Fibroblast of lung (primary cell): ENCODE results near the gene PGF. TPM values are rescaled to one million over a fixed set of nuclear protein-coding genes. Genes with fewer than 3 reads are reported as not detected.
"Not testable (repeated sequence)": the region's sequence is repeated elsewhere in the genome, so short reads cannot be mapped to it uniquely, and the experiment has no call there.

Source experiments
- DNase-seq, 2 donors: peaks; one replicate each; pipeline versions ENCODE4 v3.0.0 to v3.0.0-alpha.2; 2010; ENCODE audit warnings: low read depth in 2 of 2
- H2AFZ ChIP-seq: 2 replicates; pipeline ENCODE4 v1.5.1; 2012; ENCODE audit warnings: low read length, control low read depth, inconsistent platforms
- H3K27ac ChIP-seq: 2 replicates; pipeline ENCODE4 v1.5.1; 2011; ENCODE audit warnings: low read length, control low read depth; ENCODE audit not compliant: insufficient read depth
- H3K27me3 ChIP-seq: 2 replicates; pipeline ENCODE4 v1.5.1; 2011; ENCODE audit warnings: mild to moderate bottlenecking, low read length; ENCODE audit not compliant: control insufficient read depth, insufficient read depth
- H3K36me3 ChIP-seq: 2 replicates; pipeline ENCODE4 v1.5.1; 2011; ENCODE audit warnings: low read length; ENCODE audit not compliant: control insufficient read depth, insufficient read depth
- H3K4me1 ChIP-seq: 2 replicates; pipeline ENCODE4 v1.5.1; 2011; ENCODE audit warnings: low read length; ENCODE audit not compliant: control insufficient read depth, insufficient read depth; ENCODE audit errors: extremely low read depth
- H3K4me2 ChIP-seq: 2 replicates; pipeline ENCODE4 v1.5.1; 2011; ENCODE audit warnings: low read length, control low read depth; ENCODE audit not compliant: insufficient read depth; ENCODE audit errors: extremely low read depth
- H3K4me3 ChIP-seq, 4 experiments: fragments of 200-600 bp in 1 of 4; sonication (generic) in 1 of 4; replicated peaks in 1 of 4; 2 replicates each; pipeline ENCODE4 v1.5.1; 2011 to 2016; ENCODE audit warnings: low read length in 4 of 4, low read depth in 3 of 4, mild to moderate bottlenecking in 3 of 4, control low read depth in 2 of 4, inconsistent platforms in 1 of 4, mixed read lengths in 1 of 4; ENCODE audit not compliant: insufficient read depth in 1 of 4; ENCODE audit errors: control extremely low read depth in 1 of 4
- H3K79me2 ChIP-seq: 2 replicates; pipeline ENCODE4 v1.5.1; 2012; ENCODE audit warnings: mild to moderate bottlenecking, low read length, inconsistent platforms; ENCODE audit not compliant: control insufficient read depth, insufficient read depth
- H3K9ac ChIP-seq: 2 replicates; pipeline ENCODE4 v1.5.1; 2011; ENCODE audit warnings: mild to moderate bottlenecking, low read length, control low read depth; ENCODE audit not compliant: insufficient read depth
- H3K9me3 ChIP-seq: 2 replicates; pipeline ENCODE4 v1.5.1; 2012; ENCODE audit warnings: low read depth, low read length; ENCODE audit not compliant: control insufficient read depth, insufficient read depth
- H4K20me1 ChIP-seq: 2 replicates; pipeline ENCODE4 v1.5.1; 2011; ENCODE audit warnings: low read length; ENCODE audit not compliant: control insufficient read depth, insufficient read depth; ENCODE audit errors: extremely low read depth
- CTCF ChIP-seq, 2 donors: IDR thresholded peaks in 1 of 2; conservative IDR thresholded peaks in 1 of 2; 1 replicate in 1 of 2; 2 replicates in 1 of 2; pipeline ENCODE4 v1.5.1; 2011 to 2012; ENCODE audit warnings: low read length in 2 of 2, control low read depth in 1 of 2, inconsistent platforms in 1 of 2, low read depth in 1 of 2, mild to moderate bottlenecking in 1 of 2
- EZH2 ChIP-seq: IDR thresholded peaks from 2 replicates; pipeline ENCODE4 v1.5.1; 2012; ENCODE audit warnings: low read length, control low read depth, mild to moderate bottlenecking; ENCODE audit errors: missing control alignments
- polyA plus RNA-seq, 2 donors: library from polyadenylated mRNA; depleted of rRNA in 1 of 2; stranded (reverse) in 1 of 2; unstranded in 1 of 2; fragments of >200 nt; gene quantifications; 2 replicates each; pipeline ENCODE4 v1.2.1, GENCODE V29; 2011 to 2012; ENCODE audit warnings: missing spikeins in 1 of 2
- total RNA-seq: library from RNA; depleted of rRNA; stranded (reverse); fragments of >200 nt; gene quantifications from 2 replicates; pipeline ENCODE4 v1.2.1, GENCODE V29; 2014

Gene PGF
- total and polyA plus RNA-seq, 2 donors (not counting 1 experiment from before 2014, with no cell fraction given): 1.1 to 7.6 TPM

DNA sequence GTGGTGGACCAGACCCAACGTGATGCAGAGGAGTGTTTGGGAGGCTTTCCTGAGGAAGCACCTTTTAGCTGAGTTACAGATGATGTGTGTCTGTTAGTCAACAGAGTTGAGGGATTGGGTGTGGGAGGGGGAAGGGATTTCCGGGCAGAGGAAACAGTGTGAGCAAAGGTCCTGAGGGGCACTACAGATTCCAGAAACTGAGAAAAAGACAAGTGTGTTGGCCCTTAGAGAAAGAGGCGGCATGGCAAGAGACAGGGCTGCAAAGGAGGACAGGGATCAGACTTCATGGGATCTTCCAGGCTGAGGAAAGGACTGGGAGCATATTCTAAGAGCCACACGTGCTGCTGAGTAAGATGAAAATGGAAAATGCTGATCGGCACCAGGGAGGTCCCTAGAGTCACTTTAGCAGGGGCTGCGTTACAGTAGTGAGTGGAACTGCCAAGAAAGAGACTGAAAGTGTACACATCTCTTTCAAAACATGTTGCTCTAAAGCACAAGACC lies 22.9 kb downstream of the PGF start:
- H3K79me2 ChIP-seq: no peaks in the 10 kb centered on the region
- no peak overlapping the region for H2AFZ ChIP-seq
- peak in 1 of 2 donors; percentile 15 for DNase-seq
- no peak overlapping the region for H3K4me2 ChIP-seq
- H3K27me3 ChIP-seq: peaks cover 3% of the 10 kb centered on the region
- H3K27ac ChIP-seq: no peak overlapping the region
- no peak overlapping the region for H3K9ac ChIP-seq
- TF ChIP-seq EZH2 (no peak), CTCF (conservative IDR thresholded peaks at IDR 0.05 in 1 of 2, IDR thresholded peaks at IDR 0.05 in 1 of 2; ENCODE audit: low read depth in 1 of 2, low read length in 2 of 2) (no peak)
- no peaks in the 10 kb centered on the region for H3K9me3 ChIP-seq
- H3K4me3 ChIP-seq: no peak overlapping the region
- H4K20me1 ChIP-seq: no peaks in the 10 kb centered on the region
- peaks cover 11% of the 10 kb centered on the region for H3K4me1 ChIP-seq
- H3K36me3 ChIP-seq: no peaks in the 10 kb centered on the region

GRCh38 chr14:74931744-74932143 lies 23.7 kb downstream of the PGF start:
- H3K79me2 ChIP-seq, H4K20me1 ChIP-seq, H3K4me3 ChIP-seq, H3K27ac ChIP-seq, H3K9ac ChIP-seq, DNase-seq, H2AFZ ChIP-seq, H3K36me3 ChIP-seq, H3K4me2 ChIP-seq, H3K9me3 ChIP-seq, H3K27me3 ChIP-seq: not testable (repeated sequence)
- peaks cover 11% of the 10 kb centered on the region for H3K4me1 ChIP-seq

DNA sequence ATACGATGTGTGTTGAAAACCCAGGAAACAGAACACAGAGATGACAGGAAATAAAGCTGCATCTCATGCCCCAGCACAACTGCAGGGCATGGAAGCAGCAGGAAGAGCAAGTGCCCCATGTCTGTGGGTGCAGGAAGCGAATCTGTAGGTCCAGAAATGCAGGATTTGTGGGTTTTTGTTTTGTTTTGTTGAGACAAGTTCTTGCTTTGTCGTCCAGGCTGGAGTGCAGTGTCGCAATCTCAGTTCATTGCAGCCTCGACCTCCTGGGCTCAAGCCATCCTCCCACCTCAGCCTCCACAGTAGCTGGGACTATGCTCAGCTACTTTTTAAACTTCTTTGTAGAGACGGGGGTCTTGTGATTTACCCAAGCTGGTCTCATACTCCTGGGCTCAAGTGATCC lies 26.2 kb downstream of the PGF start:
- Histone ChIP-seq H3K79me2 (no peaks in the 10 kb centered on the region), H3K4me2 (no peak overlapping the region), H3K4me3 (no peak overlapping the region), H3K9ac (no peak overlapping the region), H3K9me3 (no peaks in the 10 kb centered on the region), H3K36me3 (no peaks in the 10 kb centered on the region), H3K27ac (no peak overlapping the region), H4K20me1 (no peaks in the 10 kb centered on the region), H3K27me3 (peaks cover 5% of the 10 kb centered on the region), H3K4me1 (peaks cover 2% of the 10 kb centered on the region), H2AFZ (no peak overlapping the region)
- no peak for DNase-seq
- TF ChIP-seq CTCF (conservative IDR thresholded peaks at IDR 0.05 in 1 of 2, IDR thresholded peaks at IDR 0.05 in 1 of 2; ENCODE audit: low read depth in 1 of 2, low read length in 2 of 2) (no peak), EZH2 (no peak)
